H9 (cell line): ENCODE measurements around the gene GTF3C1. TPM values are rescaled to one million over a fixed set of nuclear protein-coding genes. Genes with fewer than 3 reads are reported as not detected.

Experiments
- DNase-seq: peaks from one replicate; pipeline ENCODE4 v3.0.0-alpha.2; 2017
- H2AFZ ChIP-seq: one replicate; pipeline ENCODE4 v1.6.1; 2013; ENCODE audit warnings: mild to moderate bottlenecking, low read length, control low read depth, moderate library complexity
- H2AK5ac ChIP-seq: 2 replicates; pipeline ENCODE4 v1.6.1; 2013; ENCODE audit warnings: low read length, control low read depth, mixed read lengths; ENCODE audit not compliant: insufficient read length
- H2BK120ac ChIP-seq: one replicate; pipeline ENCODE4 v1.6.1; 2013; ENCODE audit warnings: low read depth, mild to moderate bottlenecking, low read length, control low read depth, inconsistent platforms; ENCODE audit not compliant: poor library complexity, severe bottlenecking
- H2BK12ac ChIP-seq: 2 replicates; pipeline ENCODE4 v1.6.1; 2013; ENCODE audit warnings: low read length, control low read depth, mixed read lengths, low read depth; ENCODE audit not compliant: insufficient read length
- H2BK15ac ChIP-seq: 2 replicates; pipeline ENCODE4 v1.6.1; 2013; ENCODE audit warnings: low read depth, low read length, control low read depth
- H2BK20ac ChIP-seq: one replicate; pipeline ENCODE4 v1.6.1; 2013; ENCODE audit warnings: low read depth, mild to moderate bottlenecking, low read length, control low read depth, inconsistent platforms; ENCODE audit not compliant: poor library complexity, severe bottlenecking
- H2BK5ac ChIP-seq: 2 replicates; pipeline ENCODE4 v1.6.1; 2013; ENCODE audit warnings: low read length, control low read depth, mixed read lengths; ENCODE audit not compliant: insufficient read length
- H3K14ac ChIP-seq: 2 replicates; pipeline ENCODE4 v1.6.1; 2013; ENCODE audit warnings: low read length, control low read depth; ENCODE audit not compliant: insufficient read depth
- H3K18ac ChIP-seq: 2 replicates; pipeline ENCODE4 v1.6.1; 2013; ENCODE audit warnings: low read depth, mild to moderate bottlenecking, mixed read lengths, low read length, control low read depth; ENCODE audit not compliant: insufficient read length
- H3K23ac ChIP-seq: 2 replicates; pipeline ENCODE4 v1.6.1; 2013; ENCODE audit warnings: low read length, control low read depth, mixed read lengths, low read depth; ENCODE audit not compliant: insufficient read length
- H3K23me2 ChIP-seq: 2 replicates; pipeline ENCODE4 v1.6.1; 2013; ENCODE audit warnings: low read depth, mild to moderate bottlenecking, mixed read lengths, low read length, control low read depth; ENCODE audit not compliant: insufficient read length, poor library complexity, severe bottlenecking
- H3K27ac ChIP-seq: 2 replicates; pipeline ENCODE4 v1.5.1; 2013; ENCODE audit warnings: low read length, control low read depth, mixed read lengths, low read depth; ENCODE audit not compliant: insufficient read length
- H3K27me3 ChIP-seq: 2 replicates; pipeline ENCODE4 v1.6.1; 2013; ENCODE audit warnings: low read length, control low read depth, inconsistent platforms; ENCODE audit not compliant: insufficient read depth
- H3K4ac ChIP-seq: 2 replicates; pipeline ENCODE4 v1.6.1; 2013; ENCODE audit warnings: low read depth, mild to moderate bottlenecking, control low read depth, inconsistent platforms, low read length, moderate library complexity
- H3K4me1 ChIP-seq: 2 replicates; pipeline ENCODE4 v1.6.1; 2013; ENCODE audit warnings: low read length, control low read depth, inconsistent platforms; ENCODE audit not compliant: insufficient read depth
- H3K4me2 ChIP-seq: 2 replicates; pipeline ENCODE4 v1.6.1; 2013; ENCODE audit warnings: low read length, control low read depth, mixed read lengths; ENCODE audit not compliant: insufficient read length, insufficient read depth
- H3K56ac ChIP-seq: 2 replicates; pipeline ENCODE4 v1.6.1; 2013; ENCODE audit warnings: low read depth, mild to moderate bottlenecking, mixed read lengths, low read length, control low read depth; ENCODE audit not compliant: insufficient read length
- H3K79me1 ChIP-seq: 2 replicates; pipeline ENCODE4 v1.6.1; 2013; ENCODE audit warnings: low read depth, mild to moderate bottlenecking, moderate library complexity, low read length, control low read depth, inconsistent platforms; ENCODE audit not compliant: insufficient read depth, poor library complexity, severe bottlenecking
- H3K79me2 ChIP-seq: 2 replicates; pipeline ENCODE4 v1.6.1; 2013; ENCODE audit warnings: low read length, control low read depth, inconsistent platforms; ENCODE audit not compliant: insufficient read depth
- H3K9ac ChIP-seq: 2 replicates; pipeline ENCODE4 v1.6.1; 2013; ENCODE audit warnings: low read length, control low read depth, mixed read lengths; ENCODE audit not compliant: insufficient read length; ENCODE audit errors: extremely low read depth
- H3K9me3 ChIP-seq: one replicate; pipeline ENCODE4 v1.6.1; 2013; ENCODE audit warnings: low read depth, low read length, inconsistent platforms; ENCODE audit not compliant: control insufficient read depth
- H3T11ph ChIP-seq: one replicate; pipeline ENCODE4 v1.6.1; 2013; ENCODE audit warnings: mild to moderate bottlenecking, low read length, control low read depth, inconsistent platforms
- H4K20me1 ChIP-seq: one replicate; pipeline ENCODE4 v1.6.1; 2013; ENCODE audit not compliant: control insufficient read depth, insufficient read length, insufficient read depth
- H4K5ac ChIP-seq: 2 replicates; pipeline ENCODE4 v1.6.1; 2013; ENCODE audit warnings: low read depth, mild to moderate bottlenecking, mixed read lengths, low read length, control low read depth; ENCODE audit not compliant: insufficient read length
- H4K8ac ChIP-seq: replicated peaks from 2 replicates; pipeline ENCODE4 v1.6.1; 2013; ENCODE audit warnings: low read length, control low read depth, mixed read lengths, low read depth; ENCODE audit not compliant: insufficient read length
- H4K91ac ChIP-seq: 2 replicates; pipeline ENCODE4 v1.6.1; 2013; ENCODE audit warnings: low read depth, mild to moderate bottlenecking, moderate library complexity, mixed read lengths, low read length, control low read depth; ENCODE audit not compliant: insufficient read length
- H3K27ac Mint-ChIP-seq, 3 experiments: 2 replicates in 2 of 3; 3 replicates in 1 of 3; pipeline ENCODE4 v1.8.0; 2020 to 2021; ENCODE audit warnings: mixed read lengths in 3 of 3, mild to moderate bottlenecking in 1 of 3, moderate library complexity in 1 of 3
- H3K27me3 Mint-ChIP-seq: 2 replicates; pipeline ENCODE4 v1.8.0; 2021; ENCODE audit warnings: low read depth, mild to moderate bottlenecking, moderate library complexity, mixed read lengths
- H3K36me3 Mint-ChIP-seq, 3 experiments: 2 replicates in 2 of 3; 3 replicates in 1 of 3; pipeline ENCODE4 v1.8.0; 2020 to 2021; ENCODE audit warnings: low read depth in 3 of 3, mixed read lengths in 3 of 3; ENCODE audit not compliant: insufficient read depth in 1 of 3
- H3K4me1 Mint-ChIP-seq, 2 experiments: 2 replicates each; pipeline ENCODE4 v1.8.0; 2020; ENCODE audit warnings: mixed read lengths in 2 of 2
- H3K4me3 Mint-ChIP-seq, 2 experiments: 2 replicates in 1 of 2; 3 replicates in 1 of 2; pipeline ENCODE4 v1.8.0; 2020 to 2021; ENCODE audit warnings: mild to moderate bottlenecking in 2 of 2, mixed read lengths in 2 of 2, moderate library complexity in 1 of 2
- H3K9me3 Mint-ChIP-seq, 2 experiments: 2 replicates in 1 of 2; 3 replicates in 1 of 2; pipeline ENCODE4 v1.8.0; 2020; ENCODE audit warnings: mild to moderate bottlenecking in 2 of 2, mixed read lengths in 2 of 2, moderate library complexity in 1 of 2
- CTCF ChIP-seq: fragments of 200-600 bp; sonication (generic); conservative IDR thresholded peaks from 3 replicates; pipeline ENCODE4 v1.8.0; 2021; ENCODE audit warnings: antibody characterized with exemption, mild to moderate bottlenecking
- WGBS: extraction: QIAGEN DNeasy Blood & Tissue Kit; methylation state at CpG from one replicate; pipeline ENCODE4 v1.1.7; 2013; ENCODE audit warnings: missing lambda C conversion rate, low lambda C conversion rate, mixed read lengths; ENCODE audit not compliant: insufficient read length; ENCODE audit errors: extremely low coverage; 5-methylcytosine and 5-hydroxymethylcytosine counted together
- total RNA-seq: library from RNA; stranded (reverse); gene quantifications from 2 replicates; pipeline ENCODE4 v1.2.1, GENCODE V29; 2021

Gene GTF3C1
- total RNA-seq, 1 experiment from 2014 or later: 113 TPM

DNA sequence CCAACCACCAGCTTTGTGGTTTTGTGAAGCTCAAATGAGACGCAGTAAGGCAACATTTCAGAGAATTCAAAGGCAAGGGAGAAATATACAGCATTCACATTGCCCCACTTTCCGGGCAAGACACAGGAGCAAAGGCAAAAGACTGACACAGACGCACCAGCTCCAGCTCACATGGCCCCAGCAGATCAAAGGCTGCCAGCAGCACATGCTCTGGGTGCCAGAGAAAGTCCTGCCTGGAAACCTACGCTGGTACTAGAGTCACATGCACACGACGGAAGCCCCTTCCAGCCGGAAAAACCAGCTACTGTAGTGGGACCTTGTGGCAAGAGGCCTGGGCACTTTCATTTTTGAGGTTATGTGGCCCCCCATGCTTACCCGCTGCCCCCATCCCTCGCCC, 50.1 kb downstream of the GTF3C1 start:
- no peak overlapping the region for H3K9ac ChIP-seq
- Mint-ChIP-seq H3K4me1 (no peaks in the 10 kb centered on the region), H3K36me3 (peaks cover 54 to 97% (median 96%) of the 10 kb centered on the region in 3 experiments; a peak in 6 of 7 replicates), H3K9me3 (no peaks in the 10 kb centered on the region), H3K27ac (no peak overlapping the region), H3K27me3 (no peaks in the 10 kb centered on the region), H3K4me3 (no peak overlapping the region)
- H3K23me2 ChIP-seq: no peaks in the 10 kb centered on the region
- no peaks in the 10 kb centered on the region for H4K20me1 ChIP-seq
- no peak for TF ChIP-seq CTCF
- H2BK12ac ChIP-seq: no peak overlapping the region
- H2AFZ ChIP-seq: no peak overlapping the region
- H3K56ac ChIP-seq: no peak overlapping the region
- H3K4me2 ChIP-seq: no peak overlapping the region
- no peak overlapping the region for H2BK5ac ChIP-seq
- no peak overlapping the region for H2AK5ac ChIP-seq
- no peaks in the 10 kb centered on the region for H3K9me3 ChIP-seq
- H3K4ac ChIP-seq: no peak overlapping the region
- no peaks in the 10 kb centered on the region for H3K27me3 ChIP-seq
- H2BK20ac ChIP-seq: no peak overlapping the region
- no peaks in the 10 kb centered on the region for H3K79me2 ChIP-seq
- H3T11ph ChIP-seq: no peak overlapping the region
- no peak overlapping the region for H3K18ac ChIP-seq
- no peak overlapping the region for H3K23ac ChIP-seq
- DNase-seq: no peak
- H2BK15ac ChIP-seq: no peak overlapping the region
- no peaks in the 10 kb centered on the region for H3K79me1 ChIP-seq
- no peak overlapping the region for H3K14ac ChIP-seq
- no peak overlapping the region for H4K91ac ChIP-seq
- H2BK120ac ChIP-seq: no peak overlapping the region
- no peak overlapping the region for H4K8ac ChIP-seq
- no peak overlapping the region for H3K27ac ChIP-seq
- H4K5ac ChIP-seq: no peak overlapping the region
- WGBS: no CpG with 5 or more reads among the region's 9 CpGs
- no peaks in the 10 kb centered on the region for H3K4me1 ChIP-seq
